Endothelial cell of umbilical vein (primary cell): ENCODE data around the gene FEZF2.
A peak's percentile ranks its signal among the peaks of the same experiment; 100 is the strongest.

ENCODE experiments used
- EZH2 ChIP-seq: IDR thresholded peaks from 2 replicates; pipeline ENCODE4 v1.6.1; 2012; ENCODE audit warnings: borderline replicate concordance, low read depth, mild to moderate bottlenecking, moderate library complexity, low read length, inconsistent platforms; ENCODE audit not compliant: severe bottlenecking
- JUN ChIP-seq: IDR thresholded peaks from 2 replicates; pipeline ENCODE4 v1.6.1; 2011; ENCODE audit warnings: borderline replicate concordance, low read depth; ENCODE audit not compliant: insufficient read length, insufficient read depth
- MYC ChIP-seq: IDR thresholded peaks from one replicate; pipeline ENCODE4 v1.6.1; 2011; ENCODE audit warnings: mild to moderate bottlenecking, low read depth, low read length
- POLR2A ChIP-seq: IDR thresholded peaks from 2 replicates; pipeline ENCODE4 v1.6.1; 2012; ENCODE audit warnings: low read depth, mild to moderate bottlenecking, control low read depth, low read length
- POLR2AphosphoS5 ChIP-seq: IDR thresholded peaks from 2 replicates; pipeline ENCODE4 v1.6.1; 2012; ENCODE audit warnings: low read depth, mild to moderate bottlenecking, control low read depth, low read length, moderate library complexity; ENCODE audit not compliant: insufficient read depth
- TF ChIP-seq, protein P1 (sequence below), 2 donors: IDR thresholded peaks; 1 replicate in 1 of 2; 2 replicates in 1 of 2; pipeline ENCODE4 v1.5.1; 2011; ENCODE audit warnings: low read length in 2 of 2, mild to moderate bottlenecking in 2 of 2, moderate library complexity in 2 of 2, control low read depth in 1 of 2, inconsistent platforms in 1 of 2, low read depth in 1 of 2; ENCODE audit not compliant: insufficient read depth in 1 of 2; ENCODE audit errors: extremely low read depth in 1 of 2
- TF ChIP-seq, protein P2 (sequence below): IDR thresholded peaks from 2 replicates; pipeline ENCODE4 v1.6.1; 2011; ENCODE audit not compliant: insufficient read depth, insufficient read length

DNA sequence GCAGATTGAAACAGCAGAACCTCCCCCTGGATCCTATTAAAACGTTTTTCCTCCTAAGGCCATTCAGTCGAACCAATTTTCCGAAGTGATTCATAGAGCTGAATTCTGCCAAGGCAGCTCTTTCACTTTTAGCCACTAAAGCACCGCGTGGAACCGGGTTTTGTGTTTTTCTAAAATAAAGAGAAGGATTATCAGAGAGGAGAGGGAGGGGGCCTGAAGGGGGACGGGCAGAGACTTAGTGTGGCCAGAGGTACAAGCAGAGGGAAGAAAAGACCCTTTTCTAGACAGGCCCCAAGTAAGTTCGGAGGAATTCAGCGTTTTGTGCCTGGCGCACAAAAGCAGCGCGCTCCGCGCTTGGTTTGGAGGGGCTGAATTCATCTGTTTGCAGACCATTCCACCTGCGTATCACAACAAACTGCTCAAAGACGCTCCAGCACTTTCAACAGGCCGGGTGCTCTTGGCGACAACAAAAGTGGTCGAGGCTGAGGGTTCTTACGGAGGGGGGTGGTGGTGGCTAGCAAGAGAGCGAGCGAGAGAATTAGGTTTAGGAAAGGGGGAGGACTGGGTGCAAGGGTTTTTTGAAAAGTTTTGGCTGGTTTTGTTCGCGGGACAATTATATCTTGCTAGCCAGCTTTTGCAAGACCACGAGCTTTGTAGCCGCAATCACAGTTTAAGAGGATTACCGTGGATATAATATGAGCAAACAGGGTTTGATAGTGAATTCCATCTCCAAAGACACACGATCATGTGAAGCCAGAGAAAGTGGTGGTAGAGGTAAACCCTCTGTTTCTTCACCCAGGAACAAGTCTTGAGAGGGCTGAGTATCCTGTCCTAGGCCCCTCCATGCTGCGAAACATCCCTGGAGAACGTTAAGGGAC is 1.2 kb upstream of the FEZF2 start:
- TF ChIP-seq, protein P1, sequence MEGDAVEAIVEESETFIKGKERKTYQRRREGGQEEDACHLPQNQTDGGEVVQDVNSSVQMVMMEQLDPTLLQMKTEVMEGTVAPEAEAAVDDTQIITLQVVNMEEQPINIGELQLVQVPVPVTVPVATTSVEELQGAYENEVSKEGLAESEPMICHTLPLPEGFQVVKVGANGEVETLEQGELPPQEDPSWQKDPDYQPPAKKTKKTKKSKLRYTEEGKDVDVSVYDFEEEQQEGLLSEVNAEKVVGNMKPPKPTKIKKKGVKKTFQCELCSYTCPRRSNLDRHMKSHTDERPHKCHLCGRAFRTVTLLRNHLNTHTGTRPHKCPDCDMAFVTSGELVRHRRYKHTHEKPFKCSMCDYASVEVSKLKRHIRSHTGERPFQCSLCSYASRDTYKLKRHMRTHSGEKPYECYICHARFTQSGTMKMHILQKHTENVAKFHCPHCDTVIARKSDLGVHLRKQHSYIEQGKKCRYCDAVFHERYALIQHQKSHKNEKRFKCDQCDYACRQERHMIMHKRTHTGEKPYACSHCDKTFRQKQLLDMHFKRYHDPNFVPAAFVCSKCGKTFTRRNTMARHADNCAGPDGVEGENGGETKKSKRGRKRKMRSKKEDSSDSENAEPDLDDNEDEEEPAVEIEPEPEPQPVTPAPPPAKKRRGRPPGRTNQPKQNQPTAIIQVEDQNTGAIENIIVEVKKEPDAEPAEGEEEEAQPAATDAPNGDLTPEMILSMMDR (IDR thresholded peaks at IDR 0.05; ENCODE audit: extremely low read depth in 1 of 2, insufficient read depth in 1 of 2, low read depth in 1 of 2, low read length in 2 of 2): no peak
- no peak for TF ChIP-seq POLR2AphosphoS5
- TF ChIP-seq MYC: no peak
- no peak for TF ChIP-seq JUN
- no peak for TF ChIP-seq POLR2A
- TF ChIP-seq, protein P2, sequence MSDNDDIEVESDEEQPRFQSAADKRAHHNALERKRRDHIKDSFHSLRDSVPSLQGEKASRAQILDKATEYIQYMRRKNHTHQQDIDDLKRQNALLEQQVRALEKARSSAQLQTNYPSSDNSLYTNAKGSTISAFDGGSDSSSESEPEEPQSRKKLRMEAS: no peak
- TF ChIP-seq EZH2: peak; percentile 37
